HCT116 (cell line): ENCODE data around the gene ARPP21.

Experiments used
- EZH2 ChIP-seq: fragments of 200-600 bp; sonication (generic); IDR thresholded peaks from 2 replicates; pipeline ENCODE4 v1.6.1; 2017; ENCODE audit warnings: antibody characterized with exemption, mixed run types
- EZH2phosphoT487 ChIP-seq: fragments of 200-600 bp; IDR thresholded peaks from 2 replicates; pipeline ENCODE4 v1.6.1; 2018; ENCODE audit warnings: antibody characterized with exemption, borderline replicate concordance
- POLR2A ChIP-seq: IDR thresholded peaks from 2 replicates; pipeline ENCODE4 v1.7.0; 2011; ENCODE audit warnings: borderline replicate concordance; ENCODE audit not compliant: insufficient read depth, insufficient read length; ENCODE audit errors: extremely low read depth
- TF ChIP-seq, protein P1 (sequence below), 3 experiments: fragments of 200-600 bp in 1 of 3; sonication (generic) in 1 of 3; IDR thresholded peaks in 2 of 3; conservative IDR thresholded peaks in 1 of 3; 2 replicates each; pipeline ENCODE4 v1.5.1; 2012 to 2017; ENCODE audit warnings: low read depth in 2 of 3, low read length in 2 of 3, antibody characterized with exemption in 1 of 3, borderline replicate concordance in 1 of 3, control low read depth in 1 of 3, mild to moderate bottlenecking in 1 of 3, mixed read lengths in 1 of 3, mixed run types in 1 of 3, moderate library complexity in 1 of 3; ENCODE audit not compliant: insufficient read depth in 1 of 3

DNA sequence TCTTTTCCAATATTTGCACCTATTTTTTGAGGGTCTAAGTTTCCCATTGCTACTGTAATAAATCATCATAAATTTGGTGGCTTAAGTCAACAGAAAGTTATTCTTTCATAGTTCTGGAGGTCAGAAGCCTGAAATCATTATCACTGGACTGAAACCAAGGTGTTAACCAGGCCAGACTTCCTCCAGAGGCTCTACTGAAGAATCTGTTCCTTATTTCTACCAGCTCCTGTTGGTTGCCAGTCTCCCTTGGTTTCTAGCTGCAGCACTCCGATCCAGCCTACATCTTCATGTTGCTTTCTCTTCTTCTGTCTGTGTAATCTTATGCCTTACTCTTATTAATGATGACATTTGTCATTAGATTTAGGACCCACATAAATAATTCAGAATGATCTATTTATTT, 22.0 kb upstream of the ARPP21 start:
- no peak for TF ChIP-seq POLR2A
- TF ChIP-seq EZH2: no peak
- TF ChIP-seq, protein P1, sequence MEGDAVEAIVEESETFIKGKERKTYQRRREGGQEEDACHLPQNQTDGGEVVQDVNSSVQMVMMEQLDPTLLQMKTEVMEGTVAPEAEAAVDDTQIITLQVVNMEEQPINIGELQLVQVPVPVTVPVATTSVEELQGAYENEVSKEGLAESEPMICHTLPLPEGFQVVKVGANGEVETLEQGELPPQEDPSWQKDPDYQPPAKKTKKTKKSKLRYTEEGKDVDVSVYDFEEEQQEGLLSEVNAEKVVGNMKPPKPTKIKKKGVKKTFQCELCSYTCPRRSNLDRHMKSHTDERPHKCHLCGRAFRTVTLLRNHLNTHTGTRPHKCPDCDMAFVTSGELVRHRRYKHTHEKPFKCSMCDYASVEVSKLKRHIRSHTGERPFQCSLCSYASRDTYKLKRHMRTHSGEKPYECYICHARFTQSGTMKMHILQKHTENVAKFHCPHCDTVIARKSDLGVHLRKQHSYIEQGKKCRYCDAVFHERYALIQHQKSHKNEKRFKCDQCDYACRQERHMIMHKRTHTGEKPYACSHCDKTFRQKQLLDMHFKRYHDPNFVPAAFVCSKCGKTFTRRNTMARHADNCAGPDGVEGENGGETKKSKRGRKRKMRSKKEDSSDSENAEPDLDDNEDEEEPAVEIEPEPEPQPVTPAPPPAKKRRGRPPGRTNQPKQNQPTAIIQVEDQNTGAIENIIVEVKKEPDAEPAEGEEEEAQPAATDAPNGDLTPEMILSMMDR (IDR thresholded peaks at IDR 0.05 in 2 of 3, conservative IDR thresholded peaks at IDR 0.05 in 1 of 3; ENCODE audit: borderline replicate concordance in 1 of 3, insufficient read depth in 1 of 3, low read depth in 2 of 3, low read length in 2 of 3): no peak
- no peak for TF ChIP-seq EZH2phosphoT487
